ENCODE results near the gene KLF2.

The KLF2 gene

GRCh38 chr19:16358456-16358855, 33.8 kb downstream of the KLF2 start:
- peaks cover 62 to 66% of the 10 kb centered on the region in 2 donors for H3K36me3 Mint-ChIP-seq
- H3K9me3 Mint-ChIP-seq = peaks cover 0 to 2% of the 10 kb centered on the region in 2 donors
- no peak overlapping the region for H3K27ac Mint-ChIP-seq
- peaks cover 0 to 51% of the 10 kb centered on the region in 2 donors for H3K4me1 Mint-ChIP-seq
- DNase-seq (no peak), ATAC-seq (replicated peaks) (no peak)
- no peaks in the 10 kb centered on the region for H3K27me3 Mint-ChIP-seq
- H3K4me3 Mint-ChIP-seq = no peak overlapping the region

- H3K27ac Mint-ChIP-seq = peak overlapping the region; percentile 91
- DNase-seq (peak; percentile 48), ATAC-seq (replicated peaks) (peak; percentile 89 to 90)
- H3K4me1 Mint-ChIP-seq = peaks cover 0 to 57% of the 10 kb centered on the region in 2 donors
- peaks cover 0 to 2% of the 10 kb centered on the region in 2 donors for H3K9me3 Mint-ChIP-seq
- H3K27me3 Mint-ChIP-seq = no peaks in the 10 kb centered on the region
- H3K4me3 Mint-ChIP-seq = peak overlapping the region; percentile 44 to 53
- H3K36me3 Mint-ChIP-seq = peaks cover 65 to 69% of the 10 kb centered on the region in 2 donors
These were observed 34.4 kb downstream of the KLF2 start for GRCh38 chr19:16359074-16359473.

- DNase-seq = no peak
These were observed 35.3 kb downstream of the KLF2 start for GRCh38 chr19:16359964-16360363.

GRCh38 chr19:16360738-16361137, 36.1 kb downstream of the KLF2 start:
- peaks cover 0 to 2% of the 10 kb centered on the region in 2 donors for H3K9me3 Mint-ChIP-seq
- H3K36me3 Mint-ChIP-seq = peaks cover 62 to 69% of the 10 kb centered on the region in 2 donors
- DNase-seq (no peak), ATAC-seq (replicated peaks) (no peak)
- no peak overlapping the region for H3K4me3 Mint-ChIP-seq
- H3K27me3 Mint-ChIP-seq = no peaks in the 10 kb centered on the region
- no peak overlapping the region for H3K27ac Mint-ChIP-seq
- peaks cover 0 to 65% of the 10 kb centered on the region in 2 donors for H3K4me1 Mint-ChIP-seq

More at GRCh38 chr19:16359964-16360363, 35.3 kb downstream of the KLF2 start:
- H3K4me3 Mint-ChIP-seq = no peak overlapping the region
- no peak overlapping the region for H3K27ac Mint-ChIP-seq
- no peaks in the 10 kb centered on the region for H3K27me3 Mint-ChIP-seq
- H3K9me3 Mint-ChIP-seq = peaks cover 0 to 2% of the 10 kb centered on the region in 2 donors
- ATAC-seq (replicated peaks) = no peak
- H3K36me3 Mint-ChIP-seq = peaks cover 68 to 71% of the 10 kb centered on the region in 2 donors
- H3K4me1 Mint-ChIP-seq = peaks cover 0 to 65% of the 10 kb centered on the region in 2 donors

- Mint-ChIP-seq H3K36me3 (peaks cover 62 to 68% of the 10 kb centered on the region in 2 donors), H3K27ac (no peak overlapping the region)
These were observed 36.6 kb downstream of the KLF2 start for GRCh38 chr19:16361254-16361653.

GRCh38 chr19:16361926-16362325, 37.3 kb downstream of the KLF2 start:
- peaks cover 0 to 72% of the 10 kb centered on the region in 2 donors for H3K4me1 Mint-ChIP-seq
- H3K27me3 Mint-ChIP-seq = no peaks in the 10 kb centered on the region
- DNase-seq = no peak
- no peak for ATAC-seq (replicated peaks)
- no peak overlapping the region for H3K4me3 Mint-ChIP-seq
- peaks cover 59 to 65% of the 10 kb centered on the region in 2 donors for H3K36me3 Mint-ChIP-seq
- peaks cover 0 to 2% of the 10 kb centered on the region in 2 donors for H3K9me3 Mint-ChIP-seq
- H3K27ac Mint-ChIP-seq = no peak overlapping the region

More at GRCh38 chr19:16361254-16361653, 36.6 kb downstream of the KLF2 start:
- peaks cover 0 to 2% of the 10 kb centered on the region in 2 donors for H3K9me3 Mint-ChIP-seq
- DNase-seq (no peak), ATAC-seq (replicated peaks) (no peak)
- H3K4me3 Mint-ChIP-seq = no peak overlapping the region
- peaks cover 0 to 68% of the 10 kb centered on the region in 2 donors for H3K4me1 Mint-ChIP-seq
- H3K27me3 Mint-ChIP-seq = no peaks in the 10 kb centered on the region

GRCh38 chr19:16363133-16363851, 38.7 kb downstream of the KLF2 start:
- Mint-ChIP-seq H3K27me3 (no peaks in the 10 kb centered on the region), H3K9me3 (peaks cover 0 to 2% of the 10 kb centered on the region in 2 donors), H3K27ac (peak overlapping the region; percentile 84), H3K4me1 (peaks cover 0 to 66% of the 10 kb centered on the region in 2 donors), H3K36me3 (peaks cover 51 to 54% of the 10 kb centered on the region in 2 donors), H3K4me3 (no peak overlapping the region)
- no peak for DNase-seq
- no peak for ATAC-seq (replicated peaks)

GRCh38 chr19:16363852-16364230, 39.2 kb downstream of the KLF2 start:
- ATAC-seq (replicated peaks) = no peak
- Mint-ChIP-seq H3K27ac (peak overlapping the region; percentile 84), H3K4me3 (no peak overlapping the region), H3K9me3 (peaks cover 0 to 2% of the 10 kb centered on the region in 2 donors), H3K27me3 (no peaks in the 10 kb centered on the region), H3K36me3 (peaks cover 49% of the 10 kb centered on the region in 2 donors), H3K4me1 (peaks cover 0 to 63% of the 10 kb centered on the region in 2 donors)
- DNase-seq = no peak

- H3K27me3 Mint-ChIP-seq = no peaks in the 10 kb centered on the region
- H3K9me3 Mint-ChIP-seq = peaks cover 0 to 2% of the 10 kb centered on the region in 2 donors
- no peak for DNase-seq
- no peak overlapping the region for H3K27ac Mint-ChIP-seq
- ATAC-seq (replicated peaks) = no peak
- H3K4me3 Mint-ChIP-seq = no peak overlapping the region
- H3K4me1 Mint-ChIP-seq = peaks cover 0 to 58% of the 10 kb centered on the region in 2 donors
- peaks cover 44% of the 10 kb centered on the region in 2 donors for H3K36me3 Mint-ChIP-seq
These were observed 39.7 kb downstream of the KLF2 start for GRCh38 chr19:16364231-16364865.

GRCh38 chr19:16365300-16365996, 40.8 kb downstream of the KLF2 start:
- no peak for DNase-seq
- H3K4me1 Mint-ChIP-seq = peaks cover 0 to 56% of the 10 kb centered on the region in 2 donors

GRCh38 chr19:16366056-16366432, 41.4 kb downstream of the KLF2 start:
- Mint-ChIP-seq H3K4me3 (peak overlapping the region; percentile 70 to 72), H3K4me1 (peaks cover 0 to 58% of the 10 kb centered on the region in 2 donors), H3K27ac (peak overlapping the region; percentile 94), H3K27me3 (no peaks in the 10 kb centered on the region), H3K36me3 (peaks cover 38 to 41% of the 10 kb centered on the region in 2 donors), H3K9me3 (no peaks in the 10 kb centered on the region)
- DNase-seq (no peak), ATAC-seq (replicated peaks) (no peak)

More at GRCh38 chr19:16365300-16365996, 40.8 kb downstream of the KLF2 start:
- Mint-ChIP-seq H3K9me3 (no peaks in the 10 kb centered on the region), H3K27me3 (no peaks in the 10 kb centered on the region), H3K4me3 (peak overlapping the region; percentile 70 to 72), H3K27ac (no peak overlapping the region), H3K36me3 (peaks cover 38 to 41% of the 10 kb centered on the region in 2 donors)
- no peak for ATAC-seq (replicated peaks)

- Mint-ChIP-seq H3K4me3 (peak overlapping the region; percentile 70 to 72), H3K27me3 (no peaks in the 10 kb centered on the region), H3K27ac (peak overlapping the region; percentile 94), H3K36me3 (peaks cover 33 to 41% of the 10 kb centered on the region in 2 donors), H3K9me3 (no peaks in the 10 kb centered on the region), H3K4me1 (peaks cover 0 to 60% of the 10 kb centered on the region in 2 donors)
- DNase-seq (peak; percentile 46), ATAC-seq (replicated peaks) (peak; percentile 67 to 70)
These were observed 42.0 kb downstream of the KLF2 start for GRCh38 chr19:16366433-16367260.

- H3K27me3 Mint-ChIP-seq = no peaks in the 10 kb centered on the region
- ATAC-seq (replicated peaks) (peak; percentile 61 to 65), DNase-seq (peak; percentile 46)
- no peaks in the 10 kb centered on the region for H3K9me3 Mint-ChIP-seq
- H3K4me1 Mint-ChIP-seq = peaks cover 0 to 60% of the 10 kb centered on the region in 2 donors
- H3K36me3 Mint-ChIP-seq = peaks cover 27 to 38% of the 10 kb centered on the region in 2 donors
- peak overlapping the region; percentile 94 for H3K27ac Mint-ChIP-seq
- peak overlapping the region; percentile 70 to 72 for H3K4me3 Mint-ChIP-seq
These were observed 42.6 kb downstream of the KLF2 start for GRCh38 chr19:16367261-16367683.

Data from stimulated activated naive B cell treated with anti-CD40 and anti-IgM and Interleukin-4, amounts not matched to agents 10 μg/mL and 1 μg/mL and 100 μg/mL, for 72 hours (primary cell).